ENCODE measurements around the gene STAG1. TPM values are rescaled to one million over a fixed set of nuclear protein-coding genes. Genes with fewer than 3 reads are reported as not detected.

STAG1 gene
- polyA plus RNA-seq, 3 donors, result 7.2 to 10.0 (median 7.5) TPM

- peaks cover 0 to 1% (median 0%) of the 10 kb centered on the region in 7 donors for H3K9me3 Mint-ChIP-seq
- no peaks in the 10 kb centered on the region for H3K27me3 ChIP-seq (ENCODE audit: control insufficient read depth in 2 of 2, insufficient read depth in 2 of 2, low read length in 2 of 2)
- H3K4me1 Mint-ChIP-seq, result peaks cover 9% of the 10 kb centered on the region
- intact Hi-C loops (cut with micrococcal nuclease), result no loop called here
- no peak for DNase-seq
- H3K4me2 ChIP-seq (replicated peaks; ENCODE audit: extremely low read depth, low read length, poor library complexity, severe bottlenecking), result no peak overlapping the region
- peaks cover 0 to 4% (median 2%) of the 10 kb centered on the region in 3 donors for H3K27me3 Mint-ChIP-seq (ENCODE audit: low read depth in 3 of 3)
- H3K27ac ChIP-seq (ENCODE audit: low read depth in 1 of 2, low read length in 2 of 2), result no peak overlapping the region
- H3K4me1 ChIP-seq (ENCODE audit: control insufficient read depth in 1 of 2, insufficient read depth in 2 of 2, low read length in 2 of 2), result no peaks in the 10 kb centered on the region
- H3K36me3 ChIP-seq (replicated peaks in 1 of 2; ENCODE audit: control insufficient read depth in 1 of 2, insufficient read depth in 2 of 2, low read length in 2 of 2), result no peaks in the 10 kb centered on the region
- TF ChIP-seq, protein P1, sequence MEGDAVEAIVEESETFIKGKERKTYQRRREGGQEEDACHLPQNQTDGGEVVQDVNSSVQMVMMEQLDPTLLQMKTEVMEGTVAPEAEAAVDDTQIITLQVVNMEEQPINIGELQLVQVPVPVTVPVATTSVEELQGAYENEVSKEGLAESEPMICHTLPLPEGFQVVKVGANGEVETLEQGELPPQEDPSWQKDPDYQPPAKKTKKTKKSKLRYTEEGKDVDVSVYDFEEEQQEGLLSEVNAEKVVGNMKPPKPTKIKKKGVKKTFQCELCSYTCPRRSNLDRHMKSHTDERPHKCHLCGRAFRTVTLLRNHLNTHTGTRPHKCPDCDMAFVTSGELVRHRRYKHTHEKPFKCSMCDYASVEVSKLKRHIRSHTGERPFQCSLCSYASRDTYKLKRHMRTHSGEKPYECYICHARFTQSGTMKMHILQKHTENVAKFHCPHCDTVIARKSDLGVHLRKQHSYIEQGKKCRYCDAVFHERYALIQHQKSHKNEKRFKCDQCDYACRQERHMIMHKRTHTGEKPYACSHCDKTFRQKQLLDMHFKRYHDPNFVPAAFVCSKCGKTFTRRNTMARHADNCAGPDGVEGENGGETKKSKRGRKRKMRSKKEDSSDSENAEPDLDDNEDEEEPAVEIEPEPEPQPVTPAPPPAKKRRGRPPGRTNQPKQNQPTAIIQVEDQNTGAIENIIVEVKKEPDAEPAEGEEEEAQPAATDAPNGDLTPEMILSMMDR (IDR thresholded peaks at IDR 0.05), result no peak
- H2AFZ ChIP-seq (ENCODE audit: insufficient read depth, low read depth, low read length, poor library complexity, severe bottlenecking), result no peak overlapping the region
- no peak overlapping the region for H3K4me3 Mint-ChIP-seq
- H3K9me3 ChIP-seq (replicated peaks in 1 of 2; ENCODE audit: control insufficient read depth in 1 of 2, insufficient read depth in 1 of 2, low read length in 2 of 2), result no peaks in the 10 kb centered on the region
- no peak overlapping the region for H3K9ac ChIP-seq (ENCODE audit: insufficient read depth, low read length, poor library complexity, severe bottlenecking)
- H4K20me1 ChIP-seq (ENCODE audit: insufficient read depth, low read length), result no peaks in the 10 kb centered on the region
- no peak overlapping the region for H3K4me3 ChIP-seq (replicated peaks in 1 of 3; ENCODE audit: low read depth in 2 of 3, low read length in 3 of 3)
- H3K27ac Mint-ChIP-seq, result no peak overlapping the region
- H3K79me2 ChIP-seq (ENCODE audit: insufficient read depth, low read length), result no peaks in the 10 kb centered on the region
- no CpG with 5 or more reads among the region's 4 CpGs for WGBS (ENCODE audit: insufficient coverage)
- H3K36me3 Mint-ChIP-seq, result no peaks in the 10 kb centered on the region
These were observed 40.6 kb upstream of the STAG1 start for GRCh38 chr3:136792556-136793330.

- H3K27me3 Mint-ChIP-seq (ENCODE audit: low read depth in 3 of 3), result peaks cover 0 to 4% (median 2%) of the 10 kb centered on the region in 3 donors
- H3K36me3 Mint-ChIP-seq, result no peaks in the 10 kb centered on the region
- H3K27ac ChIP-seq (ENCODE audit: low read depth in 1 of 2, low read length in 2 of 2), result no peak overlapping the region
- DNase-seq, result no peak
- H3K9me3 Mint-ChIP-seq, result peaks cover 0 to 1% (median 0%) of the 10 kb centered on the region in 7 donors
- H3K27me3 ChIP-seq (ENCODE audit: control insufficient read depth in 2 of 2, insufficient read depth in 2 of 2, low read length in 2 of 2), result no peaks in the 10 kb centered on the region
- no peak overlapping the region for H3K4me3 Mint-ChIP-seq
- WGBS (ENCODE audit: insufficient coverage), result 100% methylated on average over 1 of the region's 3 CpGs
- H3K27ac Mint-ChIP-seq, result no peak overlapping the region
- no peak overlapping the region for H3K9ac ChIP-seq (ENCODE audit: insufficient read depth, low read length, poor library complexity, severe bottlenecking)
- no peaks in the 10 kb centered on the region for H3K9me3 ChIP-seq (replicated peaks in 1 of 2; ENCODE audit: control insufficient read depth in 1 of 2, insufficient read depth in 1 of 2, low read length in 2 of 2)
- no peak overlapping the region for H3K4me2 ChIP-seq (replicated peaks; ENCODE audit: extremely low read depth, low read length, poor library complexity, severe bottlenecking)
- no peak overlapping the region for H3K4me3 ChIP-seq (replicated peaks in 1 of 3; ENCODE audit: low read depth in 2 of 3, low read length in 3 of 3)
- no peaks in the 10 kb centered on the region for H3K79me2 ChIP-seq (ENCODE audit: insufficient read depth, low read length)
- TF ChIP-seq, protein P1 (IDR thresholded peaks at IDR 0.05), result no peak
- intact Hi-C loops (cut with micrococcal nuclease), result no loop called here
- no peaks in the 10 kb centered on the region for H4K20me1 ChIP-seq (ENCODE audit: insufficient read depth, low read length)
- peaks cover 24% of the 10 kb centered on the region for H3K4me1 Mint-ChIP-seq
- peaks cover 16 to 18% of the 10 kb centered on the region in 2 donors for H3K4me1 ChIP-seq (ENCODE audit: control insufficient read depth in 1 of 2, insufficient read depth in 2 of 2, low read length in 2 of 2)
- no peak overlapping the region for H2AFZ ChIP-seq (ENCODE audit: insufficient read depth, low read depth, low read length, poor library complexity, severe bottlenecking)
- H3K36me3 ChIP-seq (replicated peaks in 1 of 2; ENCODE audit: control insufficient read depth in 1 of 2, insufficient read depth in 2 of 2, low read length in 2 of 2), result no peaks in the 10 kb centered on the region
These were observed 38.6 kb upstream of the STAG1 start for GRCh38 chr3:136790786-136791185.

Data from CD14-positive monocyte (primary cell).